GM21529 (cell line): ENCODE results near the gene FBN1.

Experiments
- ATAC-seq: cut with Tn5 transposase; IDR thresholded peaks from one replicate; pipeline ENCODE4 v1.9.1; 2021; ENCODE audit not compliant: unreplicated experiment

FBN1 gene

GRCh38 chr15:48625126-48625525 lies 20.4 kb downstream of the FBN1 start:
- ATAC-seq = no peak

GRCh38 chr15:48624700-48625099 lies 20.8 kb downstream of the FBN1 start:
- no peak for ATAC-seq

- no peak for ATAC-seq
Observed at GRCh38 chr15:48623456-48623855, 22.1 kb downstream of the FBN1 start.

GRCh38 chr15:48622237-48622636 lies 23.3 kb downstream of the FBN1 start:
- ATAC-seq = no peak

- no peak for ATAC-seq
Observed at GRCh38 chr15:48619446-48619845, 26.1 kb downstream of the FBN1 start.

GRCh38 chr15:48617619-48618018 lies 27.9 kb downstream of the FBN1 start:
- ATAC-seq = no peak

- no peak for ATAC-seq
Observed at GRCh38 chr15:48616216-48616615, 29.3 kb downstream of the FBN1 start.

GRCh38 chr15:48614051-48614450 lies 31.5 kb downstream of the FBN1 start:
- ATAC-seq = no peak

- no peak for ATAC-seq
Observed at GRCh38 chr15:48609486-48609885, 36.0 kb downstream of the FBN1 start.

GRCh38 chr15:48607846-48608245 lies 37.7 kb downstream of the FBN1 start:
- no peak for ATAC-seq

- ATAC-seq = no peak
Observed at GRCh38 chr15:48604567-48604966, 40.9 kb downstream of the FBN1 start.

GRCh38 chr15:48603922-48604321 lies 41.6 kb downstream of the FBN1 start:
- ATAC-seq = no peak

- no peak for ATAC-seq
Observed at GRCh38 chr15:48603123-48603500, 42.4 kb downstream of the FBN1 start.

- no peak for ATAC-seq
Observed at GRCh38 chr15:48602358-48603122, 43.0 kb downstream of the FBN1 start.

GRCh38 chr15:48601095-48601494 lies 44.4 kb downstream of the FBN1 start:
- no peak for ATAC-seq

- ATAC-seq = peak; percentile 42
Observed at GRCh38 chr15:48596841-48597240, 48.7 kb downstream of the FBN1 start.

- peak; percentile 60 for ATAC-seq
Observed at GRCh38 chr15:48596415-48596814, 49.1 kb downstream of the FBN1 start.

- peak; percentile 60 for ATAC-seq
Observed at GRCh38 chr15:48595981-48596380, 49.5 kb downstream of the FBN1 start.

GRCh38 chr15:48592933-48593332 lies 52.6 kb downstream of the FBN1 start:
- ATAC-seq = no peak

GRCh38 chr15:48592221-48592731 lies 53.2 kb downstream of the FBN1 start:
- ATAC-seq = no peak

GRCh38 chr15:48590723-48591122 lies 54.8 kb downstream of the FBN1 start:
- no peak for ATAC-seq

GRCh38 chr15:48584812-48585563 lies 60.5 kb downstream of the FBN1 start:
- ATAC-seq = no peak
